Lung (tissue), 12 donors: Measurements from ENCODE around the gene SFT2D1. TPM values are rescaled to one million over a fixed set of nuclear protein-coding genes. Genes with fewer than 3 reads are reported as not detected.
A peak's percentile ranks its signal among the peaks of the same experiment; 100 is the strongest.
"Not testable (repeated sequence)": the region's sequence is repeated elsewhere in the genome, so short reads cannot be mapped to it uniquely, and the experiment has no call there.

Experiments
- ATAC-seq: fragments of 200-7000 bp; cut with Tn5 transposase; one replicate; pipeline ENCODE4 v1.9.1; 2020; ENCODE audit warnings: moderate number of reproducible peaks; ENCODE audit not compliant: insufficient read depth, low FRiP score
- DNase-seq, 3 donors: peaks; one replicate each; pipeline ENCODE4 v3.0.0-alpha.2; 2013 to 2017
- H3K27ac ChIP-seq, 2 donors: one replicate each; pipeline ENCODE4 v1.5.1; 2013; ENCODE audit warnings: mild to moderate bottlenecking in 2 of 2, moderate library complexity in 2 of 2, control low read depth in 1 of 2, inconsistent platforms in 1 of 2, low read depth in 1 of 2, low read length in 1 of 2
- H3K27me3 ChIP-seq, 3 donors: one replicate each; pipeline ENCODE4 v1.5.1; 2013; ENCODE audit warnings: low read length in 2 of 3; ENCODE audit not compliant: control insufficient read depth in 3 of 3, insufficient read depth in 3 of 3
- H3K36me3 ChIP-seq, 4 donors: one replicate each; pipeline ENCODE4 v1.5.1; 2013; ENCODE audit warnings: low read length in 4 of 4, mild to moderate bottlenecking in 1 of 4, moderate library complexity in 1 of 4; ENCODE audit not compliant: control insufficient read depth in 4 of 4, insufficient read depth in 4 of 4
- H3K4me1 ChIP-seq, 5 donors: one replicate each; pipeline ENCODE4 v1.5.1; 2013; ENCODE audit warnings: low read length in 5 of 5, mild to moderate bottlenecking in 2 of 5, moderate library complexity in 1 of 5; ENCODE audit not compliant: control insufficient read depth in 5 of 5, insufficient read depth in 5 of 5
- H3K4me3 ChIP-seq: one replicate; pipeline ENCODE4 v1.5.1; 2013; ENCODE audit warnings: mild to moderate bottlenecking, control low read depth, moderate library complexity
- H3K9ac ChIP-seq, 2 donors: one replicate each; pipeline ENCODE4 v1.5.1; 2013; ENCODE audit warnings: low read length in 2 of 2, control low read depth in 1 of 2; ENCODE audit not compliant: insufficient read depth in 1 of 2
- H3K9me3 ChIP-seq, 4 donors: one replicate each; pipeline ENCODE4 v1.5.1; 2013; ENCODE audit warnings: low read length in 3 of 4, mild to moderate bottlenecking in 1 of 4, moderate library complexity in 1 of 4; ENCODE audit not compliant: control insufficient read depth in 4 of 4, insufficient read depth in 3 of 4
- WGBS, 2 donors: extraction: QIAGEN DNeasy Blood & Tissue Kit; methylation state at CpG; one replicate each; pipeline ENCODE4 v1.1.7; 2013; 5-methylcytosine and 5-hydroxymethylcytosine counted together
- polyA plus RNA-seq, 2 donors: library from polyadenylated mRNA; stranded (reverse); fragments of 200-250 nt; gene quantifications; one replicate each; pipeline ENCODE4 v1.2.1, GENCODE V29; 2013
- total RNA-seq, 2 donors: library from RNA; depleted of rRNA in 1 of 2; stranded (reverse); fragments of >200 nt in 1 of 2; gene quantifications; one replicate each; pipeline ENCODE4 v1.2.1, GENCODE V29; 2014 to 2021
- TF ChIP-seq, protein P1 (sequence below): IDR thresholded peaks from 2 replicates; pipeline ENCODE4 v1.5.1; 2012; ENCODE audit warnings: mild to moderate bottlenecking; ENCODE audit errors: control extremely low read depth, extremely low read depth
- donor health status: control.
- donor health status: control.
- donor health status: Bipolar disorder and iron deficiency.
- donor health status: healthy.
- donor health status: DM: yes; HTN: yes; CAD: no.

SFT2D1 gene
- total and polyA plus RNA-seq, 4 donors = 40.8 to 81.2 (median 58.8) TPM

DNA sequence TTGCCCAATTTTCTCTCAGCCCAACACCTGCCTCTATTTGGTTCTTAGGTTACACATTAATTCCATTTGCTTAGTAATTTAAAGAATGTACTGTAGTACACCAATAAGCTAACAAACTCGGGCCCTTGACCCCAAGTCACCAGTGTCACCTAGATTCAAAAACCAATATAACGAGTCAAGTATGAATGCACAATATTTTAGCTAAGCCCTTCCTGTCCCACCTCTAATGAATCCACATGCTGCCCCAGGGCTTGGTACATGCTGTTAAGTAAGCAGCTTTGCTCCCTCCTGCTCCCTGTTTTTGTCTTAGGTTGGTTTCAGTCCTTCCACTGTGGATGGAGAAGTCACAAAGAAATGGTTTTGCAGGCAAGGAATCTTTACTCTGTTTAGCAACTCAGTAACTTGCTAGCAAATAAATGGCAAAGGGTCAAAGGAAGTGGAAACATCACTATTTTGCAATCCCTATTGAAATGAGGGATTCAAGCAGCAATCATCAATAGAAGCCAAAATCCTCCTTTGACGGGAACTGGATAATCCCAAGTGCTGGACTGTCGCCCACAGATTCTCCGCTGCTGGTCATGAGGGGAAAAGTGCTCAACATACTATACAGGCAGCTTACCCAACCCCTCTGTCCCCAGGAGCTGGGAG is 45.4 kb upstream of the SFT2D1 start:
- Histone ChIP-seq H3K4me3 (no peak overlapping the region), H3K27ac (no peak overlapping the region), H3K36me3 (no peaks in the 10 kb centered on the region), H3K27me3 (no peaks in the 10 kb centered on the region), H3K4me1 (peaks cover 0 to 3% (median 0%) of the 10 kb centered on the region in 5 donors), H3K9ac (no peak overlapping the region), H3K9me3 (no peaks in the 10 kb centered on the region)
- TF ChIP-seq, protein P1, sequence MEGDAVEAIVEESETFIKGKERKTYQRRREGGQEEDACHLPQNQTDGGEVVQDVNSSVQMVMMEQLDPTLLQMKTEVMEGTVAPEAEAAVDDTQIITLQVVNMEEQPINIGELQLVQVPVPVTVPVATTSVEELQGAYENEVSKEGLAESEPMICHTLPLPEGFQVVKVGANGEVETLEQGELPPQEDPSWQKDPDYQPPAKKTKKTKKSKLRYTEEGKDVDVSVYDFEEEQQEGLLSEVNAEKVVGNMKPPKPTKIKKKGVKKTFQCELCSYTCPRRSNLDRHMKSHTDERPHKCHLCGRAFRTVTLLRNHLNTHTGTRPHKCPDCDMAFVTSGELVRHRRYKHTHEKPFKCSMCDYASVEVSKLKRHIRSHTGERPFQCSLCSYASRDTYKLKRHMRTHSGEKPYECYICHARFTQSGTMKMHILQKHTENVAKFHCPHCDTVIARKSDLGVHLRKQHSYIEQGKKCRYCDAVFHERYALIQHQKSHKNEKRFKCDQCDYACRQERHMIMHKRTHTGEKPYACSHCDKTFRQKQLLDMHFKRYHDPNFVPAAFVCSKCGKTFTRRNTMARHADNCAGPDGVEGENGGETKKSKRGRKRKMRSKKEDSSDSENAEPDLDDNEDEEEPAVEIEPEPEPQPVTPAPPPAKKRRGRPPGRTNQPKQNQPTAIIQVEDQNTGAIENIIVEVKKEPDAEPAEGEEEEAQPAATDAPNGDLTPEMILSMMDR = no peak
- DNase-seq = peak in 2 of 3 donors; percentile 47 to 53
- WGBS, 2 donors = 61 to 74% methylated on average over 5 of the region's 5 CpGs
- ATAC-seq = no peak

DNA sequence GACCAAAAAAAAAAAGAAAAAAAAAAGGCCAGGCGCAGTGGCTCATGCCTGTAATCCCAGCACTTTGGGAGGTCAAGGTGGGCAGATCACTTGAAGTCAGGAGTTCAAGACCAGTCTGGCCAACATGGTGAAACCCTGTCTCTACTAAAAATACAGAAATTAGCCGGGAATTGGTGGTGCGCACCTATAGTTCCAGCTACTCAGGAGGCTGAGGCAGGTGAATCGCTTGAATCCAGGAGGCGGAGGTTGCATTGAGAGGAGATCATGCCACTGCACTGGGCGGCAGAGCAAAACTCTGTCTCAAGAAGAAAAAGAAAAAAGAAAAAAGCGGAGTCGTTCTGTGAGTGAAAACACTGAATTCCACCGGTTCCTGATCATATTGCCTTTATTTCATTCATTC is 44.8 kb upstream of the SFT2D1 start:
- H3K4me1 ChIP-seq, H3K27ac ChIP-seq, H3K9me3 ChIP-seq, DNase-seq, H3K9ac ChIP-seq, ATAC-seq, H3K27me3 ChIP-seq, H3K36me3 ChIP-seq, H3K4me3 ChIP-seq: not testable (repeated sequence)
- WGBS, 2 donors = 86 to 92% methylated on average over 9 of the region's 9 CpGs

DNA sequence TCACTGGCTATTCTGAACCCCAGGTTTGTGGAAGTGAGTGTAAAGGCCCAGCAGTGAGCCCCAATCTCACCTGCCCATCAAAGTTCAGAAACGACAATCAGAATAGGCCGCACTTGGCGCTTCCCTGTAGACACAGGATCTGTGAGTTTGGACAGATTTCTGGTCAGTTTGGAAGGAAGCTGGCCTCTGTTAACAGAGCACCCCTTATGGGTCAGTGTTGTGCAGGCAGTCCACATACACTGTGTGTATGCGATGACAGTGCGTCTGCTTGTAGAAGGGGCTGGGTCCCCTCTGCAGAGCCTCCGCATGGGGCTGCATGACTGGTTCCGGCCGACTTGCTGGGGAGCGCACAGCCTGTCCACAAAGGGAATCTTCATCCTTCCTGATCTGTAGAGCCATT is 43.8 kb upstream of the SFT2D1 start:
- no peak for ATAC-seq
- no peak overlapping the region for H3K9ac ChIP-seq
- TF ChIP-seq, protein P1 = no peak
- no peaks in the 10 kb centered on the region for H3K36me3 ChIP-seq
- no peak for DNase-seq
- H3K27ac ChIP-seq = no peak overlapping the region
- no peaks in the 10 kb centered on the region for H3K27me3 ChIP-seq
- WGBS, 2 donors = 96 to 97% methylated on average over 9 of the region's 9 CpGs
- H3K4me3 ChIP-seq = no peak overlapping the region
- H3K4me1 ChIP-seq = peaks cover 0 to 7% (median 0%) of the 10 kb centered on the region in 5 donors
- no peaks in the 10 kb centered on the region for H3K9me3 ChIP-seq

DNA sequence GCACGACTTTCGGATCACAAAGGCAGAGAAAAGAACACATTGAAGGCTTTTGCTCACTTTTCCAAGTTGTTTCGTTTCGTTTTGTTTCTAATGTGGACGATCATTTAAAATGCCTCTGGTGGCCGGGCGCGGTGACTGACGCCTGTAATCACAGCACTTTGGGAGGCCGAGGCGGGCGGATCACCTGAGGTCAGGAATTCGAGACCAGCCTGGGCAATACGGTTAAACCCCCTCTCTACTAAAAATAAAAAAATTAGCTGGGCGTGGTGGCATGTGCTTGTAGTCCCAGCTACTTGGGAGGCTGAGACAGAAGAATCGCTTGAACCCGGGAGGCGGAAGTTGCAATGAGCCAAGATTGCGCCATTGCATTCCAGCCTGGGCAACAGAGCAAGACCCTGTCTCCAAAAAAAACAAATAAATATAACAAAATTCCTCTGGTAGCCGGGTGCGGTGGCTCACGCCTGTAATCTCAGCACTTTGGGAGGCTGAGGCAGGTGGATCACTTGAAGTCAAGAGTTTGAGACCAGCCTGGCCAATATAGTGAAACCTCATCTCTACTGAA is 41.5 kb upstream of the SFT2D1 start:
- not testable (repeated sequence) for DNase-seq
- 10 to 15% methylated on average over 22 of the region's 22 CpGs for WGBS, 2 donors

More for the DNA sequence above, 41.5 kb upstream of the SFT2D1 start:
- not testable (repeated sequence) for ATAC-seq, H3K4me1 ChIP-seq, H3K36me3 ChIP-seq, H3K9me3 ChIP-seq, H3K27me3 ChIP-seq
- peak overlapping the region; percentile 88 for H3K4me3 ChIP-seq
- peak overlapping the region; percentile 59 to 93 for H3K9ac ChIP-seq
- H3K27ac ChIP-seq = peak overlapping the region; percentile 93 to 99
